PC-9 (cell line): ENCODE data around the gene SOWAHC. TPM values are rescaled to one million over a fixed set of nuclear protein-coding genes. Genes with fewer than 3 reads are reported as not detected.

Source experiments
- BruUV-seq: library from RNA; stranded (reverse); fragments of 400-500 nt; replicated peaks from 2 replicates; lab custom pipeline; 2021; lab: Mats Ljungman, UMichigan
- CTCF ChIA-PET: fragments of 300-600 bp; sonication (Branson Sonifier 250); formaldehyde crosslinking; loops from one replicate; lab custom pipeline; 2022; ENCODE audit warnings: antibody characterized with exemption; lab: Charles Lee
- POLR2A ChIA-PET: fragments of 300-600 bp; sonication (Branson Sonifier 250); formaldehyde crosslinking; loops from one replicate; lab custom pipeline; 2022; ENCODE audit warnings: antibody characterized with exemption; ENCODE audit not compliant: unreplicated experiment; lab: Charles Lee
- DNase-seq, 2 experiments: peaks; one replicate each; pipeline versions ENCODE4 v3.0.0 to v3.0.0-alpha.2; 2015 to 2022; ENCODE audit warnings: mixed read lengths in 1 of 2
- H2AFZ ChIP-seq: fragments of 200-600 bp; sonication (generic); 2 replicates; pipeline ENCODE4 v1.8.1; 2017; ENCODE audit warnings: antibody characterized with exemption
- H3F3A ChIP-seq: fragments of 200-600 bp; sonication (generic); 2 replicates; pipeline ENCODE4 v1.8.1; 2017; ENCODE audit warnings: antibody characterized with exemption, mild to moderate bottlenecking, low read depth; ENCODE audit not compliant: insufficient read depth
- H3K27ac ChIP-seq: fragments of 200-600 bp; sonication (generic); 2 replicates; pipeline ENCODE4 v1.6.1; 2016; ENCODE audit warnings: mixed run types
- H3K27me3 ChIP-seq: fragments of 200-600 bp; sonication (generic); 2 replicates; pipeline ENCODE4 v1.6.1; 2016; ENCODE audit warnings: low read depth, mixed run types; ENCODE audit not compliant: insufficient read depth
- H3K36me3 ChIP-seq: fragments of 200-600 bp; sonication (generic); 2 replicates; pipeline ENCODE4 v1.6.1; 2016; ENCODE audit warnings: low read depth, mixed run types
- H3K4me1 ChIP-seq: fragments of 200-600 bp; sonication (generic); replicated peaks from 2 replicates; pipeline ENCODE4 v1.6.1; 2016; ENCODE audit warnings: mixed run types; ENCODE audit not compliant: insufficient read depth
- H3K4me2 ChIP-seq: fragments of 200-600 bp; sonication (generic); 2 replicates; pipeline ENCODE4 v1.6.1; 2017; ENCODE audit warnings: mixed run types
- H3K4me3 ChIP-seq: fragments of 200-600 bp; sonication (generic); 2 replicates; pipeline ENCODE4 v1.6.1; 2016; ENCODE audit warnings: mixed run types
- H3K79me2 ChIP-seq: fragments of 200-600 bp; sonication (generic); 2 replicates; pipeline ENCODE4 v1.6.1; 2017; ENCODE audit warnings: low read depth, mixed run types
- H3K9me2 ChIP-seq: fragments of 200-600 bp; sonication (generic); 2 replicates; pipeline ENCODE4 v1.8.1; 2017; ENCODE audit warnings: mild to moderate bottlenecking; ENCODE audit not compliant: insufficient read depth
- H3K9me3 ChIP-seq: fragments of 200-600 bp; sonication (generic); 2 replicates; pipeline ENCODE4 v1.8.1; 2016; ENCODE audit warnings: low read depth; ENCODE audit not compliant: insufficient read depth
- H4K20me1 ChIP-seq: fragments of 200-600 bp; sonication (generic); 2 replicates; pipeline ENCODE4 v1.8.1; 2017; ENCODE audit not compliant: insufficient read depth
- CTCF ChIP-seq: fragments of 200-600 bp; sonication (generic); conservative IDR thresholded peaks from 2 replicates; pipeline ENCODE4 v1.6.1; 2017; ENCODE audit warnings: mixed run types, antibody characterized with exemption, mild to moderate bottlenecking, moderate library complexity
- EZH2 ChIP-seq: fragments of 200-600 bp; sonication (generic); IDR thresholded peaks from 2 replicates; pipeline ENCODE4 v1.8.0; 2017; ENCODE audit warnings: antibody characterized with exemption, low read depth
- intact Hi-C: fragments of 100-400 bp; cut with micrococcal nuclease; formaldehyde crosslinking; loops from one replicate; pipeline ENCODE4 v1.10.0; 2022; ENCODE audit not compliant: unreplicated experiment
- total RNA-seq: library from RNA; stranded (reverse); gene quantifications from 2 replicates; pipeline ENCODE4 v1.2.3, GENCODE V29; 2021

SOWAHC gene
- total RNA-seq, 1 experiment from 2014 or later = 14.3 TPM

GRCh38 chr2:109582928-109583895, 31.0 kb upstream of the SOWAHC start:
- Histone ChIP-seq H3K79me2 (0 out of 2 replicates have a peak, but pooled peaks cover 3% of the 10 kb centered on the region), H3F3A (no peaks in the 10 kb centered on the region), H2AFZ (no peak overlapping the region), H3K4me2 (no peak overlapping the region), H3K27me3 (no peaks in the 10 kb centered on the region), H4K20me1 (no peaks in the 10 kb centered on the region), H3K36me3 (peaks cover 7% of the 10 kb centered on the region), H3K9me2 (no peaks in the 10 kb centered on the region), H3K9me3 (no peaks in the 10 kb centered on the region), H3K4me3 (no peak overlapping the region), H3K4me1 (no peaks in the 10 kb centered on the region), H3K27ac (no peak overlapping the region)
- ChIA-PET CTCF (no interaction called here), POLR2A (no interaction called here)
- intact Hi-C loops = no loop called here
- TF ChIP-seq CTCF (no peak), EZH2 (no peak)
- BruUV-seq = no TSS peak
- no peak for DNase-seq

- BruUV-seq = no TSS peak
- 0 out of 2 replicates have a peak, but pooled peaks cover 3% of the 10 kb centered on the region for H3K79me2 ChIP-seq
Observed at GRCh38 chr2:109586687-109587086, 27.5 kb upstream of the SOWAHC start.

GRCh38 chr2:109591206-109591605, 23.0 kb upstream of the SOWAHC start:
- no peak overlapping the region for H2AFZ ChIP-seq
- H3K36me3 ChIP-seq = 0 out of 2 replicates have a peak, but pooled peaks cover 4% of the 10 kb centered on the region
- intact Hi-C loops = no loop called here
- H3K9me2 ChIP-seq = no peaks in the 10 kb centered on the region
- no peak overlapping the region for H3K4me2 ChIP-seq
- no peaks in the 10 kb centered on the region for H3K9me3 ChIP-seq
- no peak for DNase-seq
- BruUV-seq = no TSS peak
- no peaks in the 10 kb centered on the region for H3F3A ChIP-seq
- H4K20me1 ChIP-seq = no peaks in the 10 kb centered on the region; the same call in 1 of the 2 replicates
- no peak overlapping the region for H3K27ac ChIP-seq
- no peaks in the 10 kb centered on the region for H3K4me1 ChIP-seq
- H3K4me3 ChIP-seq = no peak overlapping the region
- no peaks in the 10 kb centered on the region; the same call in 1 of the 2 replicates for H3K79me2 ChIP-seq
- POLR2A ChIA-PET = no interaction called here
- TF ChIP-seq CTCF (no peak), EZH2 (no peak)
- no peaks in the 10 kb centered on the region for H3K27me3 ChIP-seq
- CTCF ChIA-PET = no interaction called here

More at GRCh38 chr2:109586687-109587086, 27.5 kb upstream of the SOWAHC start:
- intact Hi-C loops = no loop called here
- H3K4me1 ChIP-seq = no peaks in the 10 kb centered on the region
- ChIA-PET CTCF (no interaction called here), POLR2A (interaction anchor here (0.5 kb wide), 1 partner anchor 18 kb away, joined by 24 read pairs; no protein-coding TSS in a partner anchor)
- no peak overlapping the region for H3K4me3 ChIP-seq
- H3K27ac ChIP-seq = no peak overlapping the region
- H3K36me3 ChIP-seq = peaks cover 3% of the 10 kb centered on the region; the same call in 1 of the 2 replicates
- TF ChIP-seq CTCF (no peak), EZH2 (no peak)
- H3F3A ChIP-seq = no peaks in the 10 kb centered on the region
- no peaks in the 10 kb centered on the region for H3K27me3 ChIP-seq
- no peaks in the 10 kb centered on the region for H4K20me1 ChIP-seq
- H3K9me2 ChIP-seq = no peaks in the 10 kb centered on the region
- no peaks in the 10 kb centered on the region for H3K9me3 ChIP-seq
- no peak overlapping the region for H2AFZ ChIP-seq
- no peak overlapping the region for H3K4me2 ChIP-seq
- no peak for DNase-seq
